ENCODE results near the gene CCDC136. TPM values are rescaled to one million over a fixed set of nuclear protein-coding genes. Genes with fewer than 3 reads are reported as not detected.

Gene CCDC136
- total and polyA plus RNA-seq, 2 experiments from 2014 or later = 27.1 to 55.7 TPM

DNA sequence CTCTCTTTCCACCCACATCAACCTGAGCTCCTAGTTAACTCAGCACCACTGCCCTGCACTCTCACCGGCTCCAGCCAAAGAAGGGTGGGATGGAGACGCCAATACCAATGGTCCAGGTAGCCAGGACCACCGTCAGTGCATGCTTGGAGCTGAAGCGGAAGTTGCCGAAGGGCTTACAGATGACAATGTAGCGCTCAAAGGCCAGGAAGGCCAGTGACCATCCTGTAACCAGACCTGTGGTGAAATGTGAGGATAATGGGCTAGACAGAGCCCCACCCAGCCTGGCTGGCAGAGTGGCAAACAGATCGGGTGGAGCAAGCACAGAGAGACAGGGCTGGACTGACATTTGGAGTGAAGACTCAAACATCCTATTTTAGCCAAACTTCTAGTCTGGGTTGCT lies 16.8 kb upstream of the CCDC136 start:
- H3K36me3 ChIP-seq (ENCODE audit: insufficient read depth) = peaks cover 20% of the 10 kb centered on the region
- no peaks in the 10 kb centered on the region for H3K4me1 ChIP-seq (ENCODE audit: insufficient read depth)

More for the DNA sequence above, 16.8 kb upstream of the CCDC136 start:
- no peak overlapping the region for H3K27ac Mint-ChIP-seq
- Histone ChIP-seq H3F3A (replicated peaks; ENCODE audit: low read depth) (0 out of 2 replicates have a peak, but pooled peaks cover 4% of the 10 kb centered on the region), H3K4me2 (no peak overlapping the region), H4K20me1 (replicated peaks; ENCODE audit: insufficient read depth) (0 out of 2 replicates have a peak, but pooled peaks cover 7% of the 10 kb centered on the region), H2AFZ (no peak overlapping the region), H3K9me2 (ENCODE audit: insufficient read depth) (no peaks in the 10 kb centered on the region), H3K27me3 (ENCODE audit: insufficient read depth) (no peaks in the 10 kb centered on the region), H3K27ac (ENCODE audit: low read depth) (no peak overlapping the region), H3K79me2 (replicated peaks; ENCODE audit: insufficient read depth) (no peaks in the 10 kb centered on the region), H3K4me3 (no peak overlapping the region)
- no peak overlapping the region for H3K4me3 Mint-ChIP-seq
- TF ChIP-seq EZH2 (IDR thresholded peaks at IDR 0.05; ENCODE audit: low read depth, unreplicated experiment) (no peak), ZNF462 (CRISPR knock-in tag; IDR thresholded peaks at IDR 0.05) (no peak)
- H3K9me3 Mint-ChIP-seq = peaks cover 21% of the 10 kb centered on the region
- no peaks in the 10 kb centered on the region for H3K4me1 Mint-ChIP-seq
- H3K36me3 Mint-ChIP-seq (ENCODE audit: low read depth) = peaks cover 40% of the 10 kb centered on the region
- no peak for DNase-seq (ENCODE audit: low spot score)
- peaks cover 2% of the 10 kb centered on the region for H3K27me3 Mint-ChIP-seq (ENCODE audit: insufficient read depth, low read depth, poor library complexity)
- ATAC-seq = 0 out of 3 replicates have a peak, but pooled peaks have one; percentile 16

Measured in GM23338 (cell line).